ENCODE data around the gene CAMLG. TPM values are rescaled to one million over a fixed set of nuclear protein-coding genes. Genes with fewer than 3 reads are reported as not detected.

The CAMLG gene
- total RNA-seq, 3 donors from 2014 or later (not counting 1 experiment from before 2014, with no cell fraction given): 23.5 to 35.9 (median 34.6) TPM

DNA sequence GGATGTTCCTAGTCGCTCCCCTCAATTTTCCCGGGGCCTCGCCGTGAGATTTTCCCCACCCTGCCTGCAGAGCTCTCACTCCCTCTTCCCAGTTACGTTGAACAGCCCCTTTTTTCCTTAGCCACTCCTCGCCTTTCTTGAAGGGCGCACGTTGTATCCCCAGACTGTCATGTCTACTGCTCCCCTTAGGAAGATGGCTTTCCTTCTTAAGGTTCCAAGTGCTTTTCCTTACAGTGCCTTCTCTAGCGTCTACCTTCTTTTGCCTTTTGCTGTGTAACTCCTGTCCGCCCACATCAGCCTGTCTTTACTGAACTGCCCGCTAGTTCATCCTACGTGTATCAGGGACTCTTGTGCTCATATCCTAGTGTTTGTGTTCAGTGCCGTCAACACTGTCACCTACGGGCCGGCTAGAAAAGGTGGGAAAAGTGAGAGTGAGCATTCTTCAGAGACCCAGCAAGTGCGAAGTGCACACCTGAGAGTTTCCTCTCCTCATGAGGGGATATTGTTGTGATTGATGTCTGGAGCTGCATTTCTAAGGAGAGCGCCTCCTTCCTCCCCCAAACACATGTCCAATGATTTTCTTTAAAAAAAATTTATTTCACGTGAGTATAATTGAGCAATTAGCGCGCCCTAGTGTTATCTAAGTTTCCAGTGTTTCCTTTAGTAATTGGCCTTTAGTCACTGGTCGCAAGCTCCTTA is 764 bp downstream of the CAMLG start:
- Mint-ChIP-seq H3K27me3 (ENCODE audit: low read depth in 2 of 2) (no peaks in the 10 kb centered on the region), H3K4me1 (peaks cover 16 to 27% of the 10 kb centered on the region in 2 donors), H3K27ac (peak overlapping the region; percentile 96 to 97), H3K4me3 (peak overlapping the region; percentile 98), H3K36me3 (no peaks in the 10 kb centered on the region), H3K9me3 (no peaks in the 10 kb centered on the region)
- Histone ChIP-seq H3K4me1 (ENCODE audit: control insufficient read depth, insufficient read depth, low read length) (peaks cover 18% of the 10 kb centered on the region), H3K27me3 (ENCODE audit: control insufficient read depth, insufficient read depth, low read length) (no peaks in the 10 kb centered on the region), H3K36me3 (ENCODE audit: control insufficient read depth, insufficient read depth, low read length) (peaks cover 6% of the 10 kb centered on the region), H3K27ac (ENCODE audit: low read length) (peak overlapping the region; percentile 89), H3K9me3 (ENCODE audit: control insufficient read depth, insufficient read depth, low read length) (no peaks in the 10 kb centered on the region), H3K4me3 (ENCODE audit: low read length) (peak overlapping the region; percentile 93)
- no peak for ATAC-seq
- peak in 1 of 2 donors; percentile 62 for DNase-seq
- TF ChIP-seq CTCF (IDR thresholded peaks at IDR 0.05): no peak
- intact Hi-C loops (cut with micrococcal nuclease): loop anchor here (1.0 to 2.0 kb wide), 5 partner anchors 19 to 368 kb away; partner anchors contain the start of genes C5orf24, DDX46, PCBD2 and TXNDC15
- 2% methylated on average over 19 of the region's 21 CpGs for WGBS (ENCODE audit: insufficient coverage)

DNA sequence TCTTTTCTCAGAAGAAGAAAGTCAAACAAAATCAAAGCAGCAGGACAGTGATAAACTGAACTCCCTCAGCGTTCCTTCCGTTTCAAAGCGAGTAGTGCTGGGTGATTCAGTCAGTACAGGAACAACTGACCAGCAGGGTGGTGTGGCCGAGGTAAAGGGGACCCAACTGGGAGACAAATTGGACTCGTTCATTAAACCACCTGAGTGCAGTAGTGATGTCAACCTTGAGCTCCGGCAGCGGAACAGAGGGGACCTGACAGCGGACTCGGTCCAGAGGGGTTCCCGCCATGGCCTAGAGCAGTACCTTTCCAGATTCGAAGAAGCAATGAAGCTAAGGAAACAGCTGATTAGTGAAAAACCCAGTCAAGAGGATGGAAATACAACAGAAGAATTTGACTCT is 2.7 kb downstream of the CAMLG start:
- Mint-ChIP-seq H3K4me1 (peaks cover 16 to 27% of the 10 kb centered on the region in 2 donors), H3K27ac (no peak overlapping the region), H3K27me3 (ENCODE audit: low read depth in 2 of 2) (no peaks in the 10 kb centered on the region), H3K9me3 (no peaks in the 10 kb centered on the region), H3K4me3 (no peak overlapping the region), H3K36me3 (no peaks in the 10 kb centered on the region)
- Histone ChIP-seq H3K36me3 (ENCODE audit: control insufficient read depth, insufficient read depth, low read length) (peaks cover 7% of the 10 kb centered on the region), H3K4me1 (ENCODE audit: control insufficient read depth, insufficient read depth, low read length) (peaks cover 18% of the 10 kb centered on the region), H3K9me3 (ENCODE audit: control insufficient read depth, insufficient read depth, low read length) (no peaks in the 10 kb centered on the region), H3K4me3 (ENCODE audit: low read length) (no peak overlapping the region), H3K27ac (ENCODE audit: low read length) (no peak overlapping the region), H3K27me3 (ENCODE audit: control insufficient read depth, insufficient read depth, low read length) (no peaks in the 10 kb centered on the region)
- no peak for TF ChIP-seq CTCF (IDR thresholded peaks at IDR 0.05)
- 91% methylated on average over 11 of the region's 11 CpGs for WGBS (ENCODE audit: insufficient coverage)
- ATAC-seq: no peak
- intact Hi-C loops (cut with micrococcal nuclease): no loop called here
- DNase-seq: no peak

DNA sequence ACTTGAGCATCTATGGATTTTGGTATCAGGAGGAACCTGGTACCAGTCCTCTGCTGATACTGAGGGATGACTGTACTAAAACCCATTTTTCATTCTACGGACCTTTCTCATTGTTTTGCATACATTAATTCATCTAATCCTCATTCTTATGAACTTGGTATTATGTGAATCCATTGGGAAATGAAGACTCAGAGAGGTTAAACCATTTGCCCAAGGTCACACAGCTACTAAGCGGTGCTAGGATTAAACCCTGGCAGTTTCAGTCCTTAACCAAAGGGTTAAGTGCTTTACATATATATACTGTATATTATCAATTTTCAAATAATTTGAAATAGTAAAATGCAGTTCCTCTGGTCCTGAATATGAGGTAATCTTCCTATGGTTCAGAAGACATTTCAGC is 3.8 kb downstream of the CAMLG start:
- peaks cover 18% of the 10 kb centered on the region for H3K4me1 ChIP-seq (ENCODE audit: control insufficient read depth, insufficient read depth, low read length)
- no peaks in the 10 kb centered on the region for H3K27me3 ChIP-seq (ENCODE audit: control insufficient read depth, insufficient read depth, low read length)
- intact Hi-C loops (cut with micrococcal nuclease): no loop called here
- no peak overlapping the region for H3K27ac Mint-ChIP-seq
- H3K36me3 Mint-ChIP-seq: no peaks in the 10 kb centered on the region
- H3K4me3 ChIP-seq (ENCODE audit: low read length): no peak overlapping the region
- no CpG with 5 or more reads among the region's 2 CpGs for WGBS (ENCODE audit: insufficient coverage)
- H3K27ac ChIP-seq (ENCODE audit: low read length): no peak overlapping the region
- TF ChIP-seq CTCF (IDR thresholded peaks at IDR 0.05): no peak
- DNase-seq (no peak), ATAC-seq (no peak)
- H3K27me3 Mint-ChIP-seq (ENCODE audit: low read depth in 2 of 2): no peaks in the 10 kb centered on the region
- no peaks in the 10 kb centered on the region for H3K9me3 ChIP-seq (ENCODE audit: control insufficient read depth, insufficient read depth, low read length)
- no peaks in the 10 kb centered on the region for H3K9me3 Mint-ChIP-seq
- H3K4me1 Mint-ChIP-seq: peaks cover 16 to 27% of the 10 kb centered on the region in 2 donors
- H3K4me3 Mint-ChIP-seq: no peak overlapping the region
- peaks cover 7% of the 10 kb centered on the region for H3K36me3 ChIP-seq (ENCODE audit: control insufficient read depth, insufficient read depth, low read length)

DNA sequence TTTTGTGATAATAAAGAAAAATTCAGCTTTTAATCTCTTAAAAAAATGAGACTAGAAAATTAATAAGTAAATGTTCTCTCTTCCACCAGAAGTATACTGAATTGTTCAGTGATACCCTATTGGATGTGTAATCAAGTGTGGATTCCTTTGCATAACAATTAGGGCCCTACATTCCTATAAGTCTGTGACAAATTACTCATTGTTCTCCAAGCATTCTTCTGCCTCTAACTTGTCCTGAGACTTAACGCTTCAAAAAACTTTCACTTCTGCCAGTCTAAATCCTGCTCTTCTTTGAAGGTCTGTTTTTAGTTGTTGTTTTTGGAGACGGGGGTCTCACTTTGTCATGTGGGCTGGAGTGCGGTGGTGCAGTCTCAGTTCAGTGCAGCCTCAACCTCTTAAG is 11.1 kb downstream of the CAMLG start:
- Histone ChIP-seq H3K36me3 (ENCODE audit: control insufficient read depth, insufficient read depth, low read length) (peaks cover 12% of the 10 kb centered on the region), H3K4me3 (ENCODE audit: low read length) (no peak overlapping the region), H3K27me3 (ENCODE audit: control insufficient read depth, insufficient read depth, low read length) (no peaks in the 10 kb centered on the region), H3K9me3 (ENCODE audit: control insufficient read depth, insufficient read depth, low read length) (no peaks in the 10 kb centered on the region), H3K27ac (ENCODE audit: low read length) (no peak overlapping the region), H3K4me1 (ENCODE audit: control insufficient read depth, insufficient read depth, low read length) (no peaks in the 10 kb centered on the region)
- DNase-seq (no peak), ATAC-seq (no peak)
- no peak for TF ChIP-seq CTCF (IDR thresholded peaks at IDR 0.05)
- Mint-ChIP-seq H3K36me3 (no peaks in the 10 kb centered on the region), H3K27me3 (ENCODE audit: low read depth in 2 of 2) (no peaks in the 10 kb centered on the region), H3K9me3 (no peaks in the 10 kb centered on the region), H3K4me1 (no peaks in the 10 kb centered on the region), H3K27ac (no peak overlapping the region), H3K4me3 (no peak overlapping the region)
- 86% methylated on average over 1 of the region's 3 CpGs for WGBS (ENCODE audit: insufficient coverage)
- intact Hi-C loops (cut with micrococcal nuclease): no loop called here

Data from natural killer cell (primary cell).